ENCODE measurements around the gene UBQLNL.

The UBQLNL gene

GRCh38 chr11:5507177-5507932, 9.1 kb downstream of the UBQLNL start:
- TF ChIP-seq CTCF (IDR thresholded peaks at IDR 0.05; ENCODE audit: low read depth, low read length, missing control alignments): no peak
- no peak overlapping the region for H3K27ac ChIP-seq
- DNase-seq: no peak
- in situ Hi-C loops (cut with HindIII; ENCODE audit: low pct_ligation_motif_present, low sequenced_read_pairs): no loop called here
- H3K4me3 ChIP-seq (ENCODE audit: low read depth, low read length): no peak overlapping the region
- no peaks in the 10 kb centered on the region for H3K36me3 ChIP-seq (replicated peaks)
- H3K27me3 ChIP-seq (replicated peaks): no peaks in the 10 kb centered on the region

- no peak overlapping the region for H3K4me3 ChIP-seq (ENCODE audit: low read depth, low read length)
- in situ Hi-C loops (cut with HindIII; ENCODE audit: low pct_ligation_motif_present, low sequenced_read_pairs): no loop called here
- no peaks in the 10 kb centered on the region for H3K27me3 ChIP-seq (replicated peaks)
- DNase-seq: no peak
- no peak overlapping the region for H3K27ac ChIP-seq
- no peak for TF ChIP-seq CTCF (IDR thresholded peaks at IDR 0.05; ENCODE audit: low read depth, low read length, missing control alignments)
- no peaks in the 10 kb centered on the region for H3K36me3 ChIP-seq (replicated peaks)
Measured at GRCh38 chr11:5505363-5506048, 11.0 kb downstream of the UBQLNL start.

- Histone ChIP-seq H3K27me3 (replicated peaks) (no peaks in the 10 kb centered on the region), H3K4me3 (ENCODE audit: low read depth, low read length) (no peak overlapping the region), H3K36me3 (replicated peaks) (no peaks in the 10 kb centered on the region), H3K27ac (no peak overlapping the region)
- no peak for DNase-seq
- in situ Hi-C loops (cut with HindIII; ENCODE audit: low pct_ligation_motif_present, low sequenced_read_pairs): no loop called here
- no peak for TF ChIP-seq CTCF (IDR thresholded peaks at IDR 0.05; ENCODE audit: low read depth, low read length, missing control alignments)
Measured at GRCh38 chr11:5504403-5504921, 12.0 kb downstream of the UBQLNL start.

DNA sequence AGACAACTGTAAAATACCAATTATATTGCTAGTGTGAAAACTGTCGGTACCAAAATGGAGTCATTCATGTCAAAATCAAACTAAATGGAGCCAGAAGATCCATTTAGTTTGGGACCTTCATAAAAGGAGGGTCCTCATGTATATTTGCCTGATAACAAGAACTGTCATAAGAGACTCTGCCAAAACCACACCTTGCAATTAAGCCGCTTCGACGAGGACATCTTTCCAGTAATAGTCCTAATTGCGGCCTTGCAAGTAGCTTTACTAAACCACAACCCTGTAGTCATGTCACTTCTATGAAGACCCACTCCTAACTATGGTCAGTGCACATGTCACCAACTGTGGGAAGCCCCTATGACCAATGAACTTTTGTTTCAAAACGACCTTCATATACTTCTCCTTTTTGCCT, 16.1 kb downstream of the UBQLNL start:
- Histone ChIP-seq H3K4me3 (ENCODE audit: low read depth, low read length) (no peak overlapping the region), H3K27me3 (replicated peaks) (no peaks in the 10 kb centered on the region), H3K36me3 (replicated peaks) (no peaks in the 10 kb centered on the region), H3K27ac (no peak overlapping the region)
- TF ChIP-seq CTCF (IDR thresholded peaks at IDR 0.05; ENCODE audit: low read depth, low read length, missing control alignments): no peak
- in situ Hi-C loops (cut with HindIII; ENCODE audit: low pct_ligation_motif_present, low sequenced_read_pairs): no loop called here
- no peak for DNase-seq

- TF ChIP-seq CTCF (IDR thresholded peaks at IDR 0.05; ENCODE audit: low read depth, low read length, missing control alignments): no peak
- in situ Hi-C loops (cut with HindIII; ENCODE audit: low pct_ligation_motif_present, low sequenced_read_pairs): no loop called here
- H3K27me3 ChIP-seq (replicated peaks): no peaks in the 10 kb centered on the region
- H3K27ac ChIP-seq: no peak overlapping the region
- no peaks in the 10 kb centered on the region for H3K36me3 ChIP-seq (replicated peaks)
- no peak overlapping the region for H3K4me3 ChIP-seq (ENCODE audit: low read depth, low read length)
- DNase-seq: no peak
Measured at GRCh38 chr11:5499671-5500070, 16.8 kb downstream of the UBQLNL start.
